Measurements from ENCODE around the gene PHLDA3.
A peak's percentile ranks its signal among the peaks of the same experiment; 100 is the strongest.
"Not testable (repeated sequence)": the region's sequence is repeated elsewhere in the genome, so short reads cannot be mapped to it uniquely, and the experiment has no call there.

The PHLDA3 gene

GRCh38 chr1:201503397-201504176 lies 34.6 kb upstream of the PHLDA3 start:
- DNase-seq, result peak; percentile 86

- no peak for DNase-seq
Measured at GRCh38 chr1:201502511-201502857, 33.5 kb upstream of the PHLDA3 start.

- peak; percentile 96 for DNase-seq
Measured at GRCh38 chr1:201501812-201502510, 33.0 kb upstream of the PHLDA3 start.

GRCh38 chr1:201501144-201501543 lies 32.2 kb upstream of the PHLDA3 start:
- DNase-seq, result peak; percentile 37

GRCh38 chr1:201500670-201501120 lies 31.7 kb upstream of the PHLDA3 start:
- peak; percentile 33 for DNase-seq

- DNase-seq, result no peak
Measured at GRCh38 chr1:201499795-201500669, 31.0 kb upstream of the PHLDA3 start.

GRCh38 chr1:201499191-201499590 lies 30.2 kb upstream of the PHLDA3 start:
- DNase-seq, result no peak

- no peak for DNase-seq
Measured at GRCh38 chr1:201498621-201499020, 29.6 kb upstream of the PHLDA3 start.

- DNase-seq, result no peak
Measured at GRCh38 chr1:201497935-201498509, 29.0 kb upstream of the PHLDA3 start.

GRCh38 chr1:201496296-201496690 lies 27.3 kb upstream of the PHLDA3 start:
- DNase-seq, result peak; percentile 80

GRCh38 chr1:201495551-201496295 lies 26.7 kb upstream of the PHLDA3 start:
- DNase-seq, result peak; percentile 97

- DNase-seq, result peak; percentile 60
Measured at GRCh38 chr1:201493757-201494617, 25.0 kb upstream of the PHLDA3 start.

GRCh38 chr1:201493026-201493656 lies 24.2 kb upstream of the PHLDA3 start:
- DNase-seq, result not testable (repeated sequence)

GRCh38 chr1:201491896-201492511 lies 23.0 kb upstream of the PHLDA3 start:
- DNase-seq, result no peak

- no peak for DNase-seq
Measured at GRCh38 chr1:201490708-201491131, 21.7 kb upstream of the PHLDA3 start.

GRCh38 chr1:201489643-201490261 lies 20.8 kb upstream of the PHLDA3 start:
- DNase-seq, result no peak

- DNase-seq, result no peak
Measured at GRCh38 chr1:201488830-201489589, 20.0 kb upstream of the PHLDA3 start.

GRCh38 chr1:201487742-201488141 lies 18.8 kb upstream of the PHLDA3 start:
- no peak for DNase-seq

GRCh38 chr1:201486187-201486586 lies 17.2 kb upstream of the PHLDA3 start:
- no peak for DNase-seq

Measured in NCI-H69 (cell line).